Activated gamma-delta T cell treated with anti-CD3 and anti-CD28 coated beads, Interleukin-2, amount 50 U/mL, for 16 hours (primary cell): ENCODE results near the gene KIAA1614.
"Not testable (repeated sequence)": the region's sequence is repeated elsewhere in the genome, so short reads cannot be mapped to it uniquely, and the experiment has no call there.

Source experiments
- DNase-seq: peaks from one replicate; pipeline ENCODE4 v3.0.0-alpha.2; 2020; ENCODE audit warnings: low read depth

The KIAA1614 gene

DNA sequence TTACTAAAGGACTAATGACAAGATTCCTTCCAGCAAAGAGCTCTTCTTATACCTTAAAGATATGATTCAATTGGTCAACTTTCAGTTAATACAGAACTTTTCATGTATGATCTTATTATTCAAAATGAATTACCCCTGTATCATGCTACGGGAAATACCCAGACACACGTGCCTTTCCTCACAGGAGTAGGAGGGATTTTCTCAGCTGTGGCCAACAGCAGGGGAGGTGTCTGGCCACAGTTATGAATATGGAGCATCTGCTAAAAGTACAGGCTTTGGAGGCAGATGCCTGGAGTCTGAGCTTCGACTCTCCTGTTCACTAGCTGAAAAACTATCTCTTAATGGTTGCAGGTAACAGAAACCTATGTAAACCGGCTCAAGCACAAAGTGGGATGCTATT, 53.6 kb downstream of the KIAA1614 start:
- no peak for DNase-seq

DNA sequence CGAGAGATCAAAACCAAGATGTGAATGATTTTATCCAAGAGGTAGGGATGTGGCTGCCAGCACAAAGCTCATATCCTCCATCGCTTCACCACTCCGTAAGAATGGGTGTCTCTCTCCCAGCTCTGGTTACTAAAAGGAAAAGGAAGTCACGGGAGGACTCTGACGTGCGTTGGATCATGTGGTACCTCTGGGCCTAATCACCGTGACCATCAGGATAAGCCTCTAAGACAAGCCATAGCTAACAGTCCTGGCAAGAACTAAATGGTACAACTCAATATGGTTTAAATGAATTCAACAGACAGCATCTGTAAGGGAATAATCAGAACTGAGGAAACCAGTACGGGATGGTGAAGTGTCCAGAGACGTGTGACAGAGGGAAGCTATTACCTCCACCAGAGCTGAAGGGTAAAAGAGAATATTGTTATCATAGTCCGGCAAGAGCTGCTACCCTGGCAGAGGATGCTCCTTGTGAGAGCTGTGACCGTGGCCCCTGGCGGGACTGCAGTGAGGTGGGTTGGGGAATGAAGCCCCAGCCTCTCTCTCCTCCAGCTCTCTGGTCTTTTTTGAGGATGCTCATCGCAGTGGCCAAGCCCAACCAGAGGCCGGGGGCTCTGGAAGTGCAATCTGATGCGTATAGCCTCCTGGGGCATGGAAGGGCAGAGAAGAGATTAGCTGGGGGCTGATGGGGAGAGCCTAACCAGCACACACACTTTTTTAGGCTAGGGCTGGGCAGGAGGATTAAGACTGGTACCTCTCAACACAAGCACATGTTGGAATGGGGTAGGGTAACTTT, 54.2 kb downstream of the KIAA1614 start:
- DNase-seq: no peak

- no peak for DNase-seq
Measured at GRCh38 chr1:180967558-180967957, 54.9 kb downstream of the KIAA1614 start.

- not testable (repeated sequence) for DNase-seq
Measured at GRCh38 chr1:180968834-180969233, 56.1 kb downstream of the KIAA1614 start.

- no peak for DNase-seq
Measured at GRCh38 chr1:180969434-180969833, 56.7 kb downstream of the KIAA1614 start.

- no peak for DNase-seq
Measured at GRCh38 chr1:180970333-180971079, 57.8 kb downstream of the KIAA1614 start.

GRCh38 chr1:180971273-180971997, 58.7 kb downstream of the KIAA1614 start:
- DNase-seq: no peak

GRCh38 chr1:180973369-180973768, 60.7 kb downstream of the KIAA1614 start:
- no peak for DNase-seq

DNA sequence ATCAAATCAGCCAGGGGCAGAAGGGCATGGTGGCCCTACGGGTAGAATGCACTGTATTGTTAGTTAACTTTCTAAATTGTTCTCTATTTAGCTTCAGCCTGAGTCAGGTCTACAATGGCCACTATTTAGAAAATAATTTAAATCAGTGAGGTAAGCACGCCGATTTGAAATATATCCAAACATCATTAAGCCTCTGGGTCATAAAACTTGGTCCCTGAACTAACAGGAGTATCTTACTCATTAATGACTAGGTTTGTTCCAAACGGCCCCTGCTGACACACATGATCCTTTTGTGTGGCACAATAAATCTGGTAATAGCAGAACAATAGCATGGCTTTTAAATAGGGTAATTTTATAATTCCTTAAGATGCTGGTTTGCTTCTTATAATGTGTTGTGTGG, 61.5 kb downstream of the KIAA1614 start:
- DNase-seq: no peak

GRCh38 chr1:180975551-180975950, 62.9 kb downstream of the KIAA1614 start:
- DNase-seq: no peak

DNA sequence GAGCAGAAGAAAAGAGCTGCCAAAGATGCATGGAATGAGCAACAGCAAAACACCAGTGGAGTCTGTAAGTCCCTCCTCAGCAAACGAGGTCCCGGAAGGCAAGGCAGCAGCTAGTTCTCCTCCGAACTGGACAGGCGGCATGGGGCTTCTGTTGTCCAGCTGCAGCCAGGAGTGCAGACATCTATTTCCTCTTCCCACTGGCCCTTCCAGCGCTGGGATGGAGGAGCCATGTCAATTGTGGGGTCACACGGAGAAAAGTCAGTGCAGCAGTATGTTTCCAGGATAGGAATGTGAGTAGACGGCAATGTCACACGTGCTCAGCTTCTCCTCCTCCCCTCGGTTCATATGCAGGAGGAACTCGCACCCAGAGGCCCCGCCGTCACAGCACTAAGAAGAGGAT, 63.5 kb downstream of the KIAA1614 start:
- no peak for DNase-seq

DNA sequence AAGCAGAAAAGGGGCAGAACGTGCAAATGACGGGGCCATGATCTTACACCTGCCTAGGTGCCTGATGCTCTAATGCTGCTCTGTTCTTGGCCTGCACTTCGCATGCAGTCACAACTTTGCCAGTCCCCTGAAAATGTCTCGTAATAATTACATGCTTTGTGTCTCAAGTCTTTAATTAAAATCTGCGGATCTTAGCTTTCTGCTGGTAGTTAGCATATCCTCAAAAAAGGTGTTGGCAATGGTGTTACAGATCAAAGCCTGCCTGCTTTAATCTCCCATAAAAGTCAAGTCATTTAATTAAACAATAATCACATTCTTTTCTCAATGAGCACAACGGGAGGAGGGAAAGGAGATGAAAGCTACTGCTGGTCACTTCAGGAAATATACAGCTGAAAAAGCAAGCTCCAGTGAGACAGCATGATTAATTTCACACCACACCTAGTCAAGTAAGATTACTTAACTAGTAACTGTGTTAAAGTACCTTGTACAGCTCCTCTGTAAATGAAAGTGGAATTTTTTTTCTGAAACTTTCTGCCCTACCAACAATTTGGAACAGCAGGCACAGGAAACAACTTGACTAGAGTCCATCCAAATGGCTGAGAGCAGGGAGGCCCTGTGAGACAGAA, 64.1 kb downstream of the KIAA1614 start:
- DNase-seq: no peak

- DNase-seq: peak; percentile 17
Measured at GRCh38 chr1:180981596-180982387, 69.1 kb downstream of the KIAA1614 start.

GRCh38 chr1:180982422-180982821, 69.7 kb downstream of the KIAA1614 start:
- no peak for DNase-seq

DNA sequence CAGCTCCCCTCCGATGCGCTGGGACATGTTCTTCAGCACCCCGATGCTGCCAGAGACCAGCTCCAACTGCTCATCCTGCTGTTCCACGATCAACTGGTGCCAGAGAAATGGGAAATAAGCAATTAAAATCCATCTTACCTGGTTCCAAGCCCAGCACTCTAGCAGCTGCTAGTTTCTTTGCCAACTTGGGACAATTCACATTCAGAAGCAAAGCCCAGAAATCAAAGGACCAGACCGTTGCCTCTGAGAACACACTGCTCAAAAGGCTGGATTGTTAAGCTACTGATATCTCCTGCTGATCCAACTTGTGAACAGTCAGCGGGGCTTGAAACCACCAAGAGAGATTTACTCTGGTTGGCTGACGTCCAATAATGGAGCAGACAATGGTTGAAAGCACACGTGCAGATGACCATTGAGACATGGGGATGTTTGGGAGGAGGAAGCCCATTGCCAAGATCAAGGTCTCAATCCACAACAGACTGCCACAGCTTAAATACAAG, 75.6 kb downstream of the KIAA1614 start:
- no peak for DNase-seq

DNA sequence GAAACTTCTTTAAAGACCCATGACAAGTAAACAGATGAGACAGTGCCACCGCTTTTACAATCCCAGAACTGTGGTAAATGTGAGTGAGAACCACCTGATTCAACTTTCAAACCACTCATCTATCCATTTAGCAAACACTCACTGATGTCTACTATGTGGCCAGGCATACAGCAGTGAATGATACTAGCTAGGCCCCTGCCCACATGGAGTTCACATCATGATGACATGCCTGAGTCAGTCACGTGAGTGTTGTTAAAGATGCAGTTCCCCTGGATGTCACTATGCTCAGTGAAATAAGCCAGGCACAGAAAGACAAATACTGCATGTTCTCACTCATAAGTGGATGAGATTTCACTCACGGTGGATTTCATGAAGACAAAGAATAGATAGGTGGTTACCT, 81.6 kb downstream of the KIAA1614 start:
- DNase-seq: no peak

DNA sequence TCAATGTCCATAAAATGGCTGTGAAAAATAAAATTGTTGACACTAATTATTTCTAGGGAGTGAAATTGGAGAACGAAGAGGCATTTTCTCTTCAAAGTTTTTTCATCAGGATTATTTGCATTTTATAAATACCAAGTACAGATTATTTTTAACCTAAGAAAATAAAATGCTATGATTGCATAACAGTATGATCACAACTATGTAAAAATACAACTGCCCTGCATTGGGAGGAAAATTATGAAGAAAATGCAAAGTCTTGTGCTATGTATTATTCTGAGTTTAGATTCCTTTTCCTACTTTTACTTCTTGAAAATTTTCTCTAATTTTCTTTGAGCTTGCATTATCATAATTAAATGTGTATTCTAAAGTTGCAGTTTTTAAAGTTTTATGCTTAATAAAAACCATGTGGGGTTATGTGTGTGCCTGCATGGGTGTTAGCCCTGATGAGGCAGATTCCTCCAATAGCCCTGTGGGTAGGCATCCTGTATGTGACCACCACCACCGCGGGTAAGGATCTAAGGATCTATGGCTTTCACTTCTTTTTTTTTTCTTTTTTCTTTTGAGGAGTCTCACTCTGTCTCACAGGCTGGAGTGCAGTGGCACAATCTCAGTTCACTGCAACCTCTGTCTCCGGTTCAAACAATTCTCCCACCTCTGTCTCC, 85.3 kb downstream of the KIAA1614 start:
- DNase-seq: no peak
